GM10266 (cell line): ENCODE data around the gene CLDN2.

Experiments
- DNase-seq: peaks from one replicate; pipeline ENCODE4 v3.0.0; 2012; ENCODE audit errors: extremely low spot score
- TF ChIP-seq, protein P1 (sequence below): IDR thresholded peaks from 2 replicates; pipeline ENCODE4 v1.5.1; 2012; ENCODE audit warnings: mild to moderate bottlenecking, low read depth; ENCODE audit not compliant: control insufficient read depth, insufficient read depth; ENCODE audit errors: missing control alignments

The CLDN2 gene

DNA sequence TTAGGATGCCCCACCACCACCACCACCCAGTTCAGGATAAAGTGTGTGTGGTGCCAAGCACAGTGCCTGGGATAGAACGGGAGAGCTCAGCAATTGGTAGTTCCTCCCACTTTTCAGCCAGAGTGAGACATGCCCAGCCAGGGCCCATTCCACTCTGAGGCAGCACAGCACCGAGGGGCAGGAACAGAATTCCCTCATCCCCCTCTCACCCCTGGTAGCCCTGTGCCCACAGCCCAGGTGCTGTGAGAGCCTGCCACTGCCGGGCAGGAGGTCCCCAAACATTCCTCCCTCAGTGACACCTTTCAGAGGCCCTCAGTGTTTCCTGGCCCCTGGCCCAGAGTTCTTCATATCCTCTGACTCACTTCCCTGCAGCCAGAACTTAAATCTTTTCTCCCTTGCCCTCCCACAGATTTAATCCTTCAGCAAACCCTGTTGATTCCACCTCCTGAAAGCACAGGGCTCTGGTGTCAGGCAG lies 25.2 kb upstream of the CLDN2 start:
- no peak for DNase-seq
- TF ChIP-seq, protein P1, sequence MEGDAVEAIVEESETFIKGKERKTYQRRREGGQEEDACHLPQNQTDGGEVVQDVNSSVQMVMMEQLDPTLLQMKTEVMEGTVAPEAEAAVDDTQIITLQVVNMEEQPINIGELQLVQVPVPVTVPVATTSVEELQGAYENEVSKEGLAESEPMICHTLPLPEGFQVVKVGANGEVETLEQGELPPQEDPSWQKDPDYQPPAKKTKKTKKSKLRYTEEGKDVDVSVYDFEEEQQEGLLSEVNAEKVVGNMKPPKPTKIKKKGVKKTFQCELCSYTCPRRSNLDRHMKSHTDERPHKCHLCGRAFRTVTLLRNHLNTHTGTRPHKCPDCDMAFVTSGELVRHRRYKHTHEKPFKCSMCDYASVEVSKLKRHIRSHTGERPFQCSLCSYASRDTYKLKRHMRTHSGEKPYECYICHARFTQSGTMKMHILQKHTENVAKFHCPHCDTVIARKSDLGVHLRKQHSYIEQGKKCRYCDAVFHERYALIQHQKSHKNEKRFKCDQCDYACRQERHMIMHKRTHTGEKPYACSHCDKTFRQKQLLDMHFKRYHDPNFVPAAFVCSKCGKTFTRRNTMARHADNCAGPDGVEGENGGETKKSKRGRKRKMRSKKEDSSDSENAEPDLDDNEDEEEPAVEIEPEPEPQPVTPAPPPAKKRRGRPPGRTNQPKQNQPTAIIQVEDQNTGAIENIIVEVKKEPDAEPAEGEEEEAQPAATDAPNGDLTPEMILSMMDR: no peak

DNA sequence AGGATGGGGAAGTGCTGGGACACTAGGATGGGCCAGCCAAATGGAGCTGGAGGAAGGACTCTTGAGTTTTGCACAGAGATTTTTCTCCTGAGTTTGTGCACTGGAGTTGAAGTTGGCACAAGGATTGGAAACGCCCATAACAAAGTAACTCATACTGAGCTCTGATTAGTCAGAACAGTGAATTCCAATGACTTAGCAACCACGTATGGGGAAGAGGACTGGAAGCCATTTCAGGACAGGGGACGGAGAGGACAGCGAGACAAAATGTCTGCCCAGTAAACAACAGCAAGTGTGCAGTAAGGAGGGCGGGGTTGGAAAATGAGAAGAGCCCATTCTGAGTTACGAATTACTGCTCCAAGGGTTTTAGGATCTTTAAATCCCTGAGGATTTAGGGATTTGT lies 22.9 kb upstream of the CLDN2 start:
- TF ChIP-seq, protein P1: no peak
- DNase-seq: no peak

DNA sequence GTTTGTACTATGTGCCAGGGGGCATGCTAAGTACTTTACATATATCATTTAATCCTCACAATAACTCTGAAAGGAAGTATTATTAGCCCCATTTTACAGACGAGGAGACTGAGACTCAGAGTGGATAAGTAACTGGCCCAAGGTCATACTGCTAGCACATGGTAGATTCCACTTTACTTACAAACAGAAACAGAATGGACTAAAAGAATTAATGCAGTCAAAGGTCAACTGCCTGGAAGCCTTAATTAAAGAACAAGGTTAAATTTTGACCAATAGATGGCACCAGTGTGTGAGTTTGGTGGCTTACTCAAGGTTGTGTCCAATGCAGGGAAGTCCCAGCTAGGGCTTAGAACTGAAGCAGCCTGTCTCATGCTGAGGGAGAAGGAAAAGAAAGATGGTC lies 21.7 kb upstream of the CLDN2 start:
- TF ChIP-seq, protein P1: peak; percentile 37
- DNase-seq: peak; percentile 20

DNA sequence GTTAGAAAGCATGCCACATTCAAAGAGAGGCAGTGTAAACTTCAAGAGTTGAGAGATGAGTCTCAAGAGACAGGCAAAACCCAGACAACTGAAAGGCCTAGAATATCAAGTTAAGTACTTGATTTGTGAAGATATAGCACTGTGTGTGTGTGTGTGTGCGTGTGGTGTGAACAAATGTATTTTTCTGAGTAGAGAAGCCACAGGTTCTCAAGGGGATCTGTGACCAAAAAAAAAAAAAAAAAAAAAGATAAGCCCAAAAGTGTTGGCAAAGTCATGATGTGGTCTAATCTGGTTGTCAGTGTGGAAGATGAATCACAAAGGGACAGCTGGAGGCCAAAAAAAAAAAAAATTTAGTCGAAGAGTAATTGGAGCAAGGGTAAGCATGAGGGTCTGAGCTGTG lies 20.9 kb upstream of the CLDN2 start:
- no peak for DNase-seq
- TF ChIP-seq, protein P1: no peak

DNA sequence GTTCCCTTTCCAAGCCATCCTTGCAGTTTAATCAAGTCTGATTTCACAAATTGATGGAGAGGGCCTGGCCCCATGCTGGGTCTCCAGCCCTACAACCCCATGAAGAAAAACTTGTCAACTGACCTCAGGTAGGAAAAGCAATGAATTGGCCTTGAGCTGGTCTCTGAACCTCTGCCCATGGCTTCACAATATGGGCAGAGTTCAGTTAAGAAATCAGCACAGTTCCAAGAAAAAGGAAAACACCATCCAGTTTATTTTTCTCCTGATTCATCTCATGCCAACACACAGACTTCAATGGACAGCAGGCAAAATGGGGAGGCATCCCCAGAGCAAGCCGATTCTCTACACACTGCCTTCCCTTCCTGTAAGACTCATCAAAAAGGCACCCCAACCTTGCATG lies 20.4 kb upstream of the CLDN2 start:
- no peak for DNase-seq
- TF ChIP-seq, protein P1: no peak

DNA sequence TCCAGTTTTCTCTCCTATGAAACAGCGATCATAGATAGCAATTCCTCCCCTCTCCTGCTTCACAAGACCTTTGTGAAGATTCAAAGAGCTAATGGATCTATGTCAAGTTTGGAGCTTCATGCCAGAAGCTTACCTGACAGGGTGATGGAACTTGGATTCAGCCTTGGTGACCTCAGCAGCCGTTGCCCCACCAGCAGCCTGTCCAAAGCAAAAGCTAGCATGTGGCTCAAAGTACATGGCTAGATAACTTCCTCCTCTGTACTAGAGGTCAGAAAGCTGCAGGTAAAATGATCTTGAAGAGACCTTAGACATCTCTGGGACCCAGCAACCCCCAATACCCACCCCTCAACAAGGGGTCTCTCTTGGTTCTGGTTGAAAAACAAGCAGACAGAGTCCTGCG lies 18.9 kb upstream of the CLDN2 start:
- DNase-seq: no peak
- TF ChIP-seq, protein P1: no peak

DNA sequence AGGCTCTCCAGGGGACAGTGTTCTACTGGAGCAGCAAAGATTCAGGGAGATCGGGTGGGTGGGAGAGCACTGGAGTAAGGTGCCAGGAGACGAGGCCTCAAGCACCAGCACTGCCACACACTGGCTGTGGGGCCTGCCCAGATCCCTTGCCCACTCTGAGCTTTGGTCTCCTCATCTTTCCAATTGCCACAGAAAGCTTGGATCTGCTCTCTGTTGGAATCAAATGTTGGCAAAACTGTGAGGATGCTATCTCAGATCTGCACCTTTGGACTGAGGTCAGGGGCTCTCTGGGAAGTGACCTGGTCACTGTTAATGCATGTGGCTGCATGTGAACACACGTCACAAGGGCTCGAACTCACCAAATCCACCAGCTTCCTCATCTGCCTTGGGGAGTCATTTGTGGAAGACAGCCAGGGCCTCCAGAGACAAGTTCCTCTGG lies 18.4 kb upstream of the CLDN2 start:
- TF ChIP-seq, protein P1: no peak
- DNase-seq: no peak
